Medulla oblongata (tissue), 1 donor: ENCODE data around the gene IKBKG.
"Not testable (repeated sequence)": the region's sequence is repeated elsewhere in the genome, so short reads cannot be mapped to it uniquely, and the experiment has no call there.

Source experiments
- DNase-seq: peaks from one replicate; pipeline ENCODE4 v3.0.0-alpha.2; 2015; ENCODE audit errors: extremely low spot score

The IKBKG gene

GRCh38 chrX:154602766-154603437, 55.5 kb downstream of the IKBKG start:
- no peak for DNase-seq

DNA sequence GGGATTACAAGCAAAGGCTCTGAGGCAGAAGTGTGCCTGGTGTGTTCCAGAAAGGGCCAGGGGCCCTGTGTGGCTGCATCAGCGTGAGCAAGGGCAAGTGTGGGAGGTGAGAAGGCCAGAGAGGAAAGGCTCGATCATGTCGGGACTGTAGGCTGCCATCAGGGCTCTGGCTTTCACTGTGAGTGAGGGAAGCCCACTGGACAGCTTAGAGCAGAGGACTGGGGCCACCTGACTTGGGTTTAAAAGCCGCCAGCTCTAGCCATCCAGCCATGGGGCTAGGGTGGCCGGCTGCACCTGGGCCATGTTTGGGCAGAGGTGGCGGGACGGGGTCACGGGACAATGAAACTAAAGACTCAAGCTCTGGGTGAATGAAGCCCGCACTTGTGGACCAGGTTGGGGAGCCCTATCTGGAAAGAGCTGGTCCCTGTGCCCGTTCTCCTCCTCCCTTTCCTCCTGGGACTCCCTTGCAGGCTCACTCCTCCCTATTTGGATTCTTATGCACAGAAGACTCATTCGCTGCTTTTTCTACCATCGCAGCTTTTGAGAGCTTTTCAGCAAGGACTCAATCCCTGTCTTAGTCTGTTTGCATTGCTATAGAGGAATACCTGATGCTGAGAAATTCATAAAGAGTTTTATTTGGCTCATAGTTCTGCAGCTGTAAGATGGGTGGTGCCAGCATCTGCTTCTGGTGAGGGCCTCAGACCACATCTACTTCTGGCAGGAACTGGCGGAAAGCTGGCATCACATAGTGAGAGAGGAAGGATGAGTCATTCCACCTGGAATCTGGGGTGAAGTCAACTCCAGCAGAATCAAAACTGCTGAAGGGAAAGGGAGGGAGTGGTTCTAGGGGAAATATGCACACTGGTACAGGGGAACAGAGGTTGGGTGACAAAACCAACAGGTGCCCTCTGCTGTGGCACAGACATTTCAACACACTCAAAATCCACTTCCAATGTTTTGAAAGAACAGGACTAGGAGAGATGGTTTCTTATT, 56.3 kb downstream of the IKBKG start:
- no peak for DNase-seq

- DNase-seq: no peak
These were observed 58.1 kb downstream of the IKBKG start for GRCh38 chrX:154605566-154605965.

- no peak for DNase-seq
These were observed 60.0 kb downstream of the IKBKG start for GRCh38 chrX:154607370-154607769.

DNA sequence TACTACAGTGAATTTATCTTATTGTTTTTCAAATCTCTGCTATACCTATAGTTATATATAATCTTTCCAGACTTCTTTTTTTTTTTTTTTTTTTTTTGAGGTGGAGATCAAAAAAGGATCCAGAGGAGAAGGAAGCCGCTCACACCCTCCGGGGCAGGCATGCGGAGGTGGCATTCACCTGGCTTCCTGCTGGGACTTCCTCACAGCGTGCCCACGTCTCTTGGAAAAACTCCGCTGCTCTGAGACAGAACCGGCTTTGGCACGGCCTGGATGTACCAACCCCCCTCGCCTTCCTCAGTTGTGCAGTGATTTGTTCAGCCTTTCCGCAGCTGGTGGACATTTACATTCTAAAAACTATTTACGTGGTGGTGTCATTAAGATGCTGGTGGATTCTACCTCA, 60.6 kb downstream of the IKBKG start:
- not testable (repeated sequence) for DNase-seq

GRCh38 chrX:154608823-154609222, 61.4 kb downstream of the IKBKG start:
- not testable (repeated sequence) for DNase-seq

GRCh38 chrX:154611146-154611545, 63.7 kb downstream of the IKBKG start:
- not testable (repeated sequence) for DNase-seq

GRCh38 chrX:154613586-154613985, 66.2 kb downstream of the IKBKG start:
- not testable (repeated sequence) for DNase-seq
